CD4-positive, alpha-beta T cell treated with Interleukin-6 at 100 ng/mL for 8 hours (primary cell): ENCODE data around the gene PRCP.

ENCODE experiments used
- DNase-seq: peaks from one replicate; pipeline ENCODE4 v3.0.0-alpha.2; 2020; ENCODE audit warnings: mixed read lengths, low spot score

PRCP gene

GRCh38 chr11:82907371-82907770, 7.1 kb upstream of the PRCP start:
- DNase-seq = no peak

- no peak for DNase-seq
These were observed 6.7 kb upstream of the PRCP start for GRCh38 chr11:82906931-82907330.

GRCh38 chr11:82906236-82906635, 6.0 kb upstream of the PRCP start:
- DNase-seq = peak; percentile 12

GRCh38 chr11:82903843-82904586, 3.8 kb upstream of the PRCP start:
- no peak for DNase-seq

GRCh38 chr11:82902880-82903279, 2.6 kb upstream of the PRCP start:
- no peak for DNase-seq

- no peak for DNase-seq
These were observed 1.8 kb upstream of the PRCP start for GRCh38 chr11:82901922-82902485.

GRCh38 chr11:82901165-82901921, 1.1 kb upstream of the PRCP start, which contains the start of gene DDIAS:
Gene DDIAS, plus strand, starts transcription at chr11:82901736. Its CDS starts 13,003 bp downstream, at chr11:82914739.
- DNase-seq = peak; percentile 95

GRCh38 chr11:82899957-82900276, 313 bp downstream of the PRCP start:
- DNase-seq = no peak

GRCh38 chr11:82899186-82899820, 927 bp downstream of the PRCP start:
- peak; percentile 31 for DNase-seq

GRCh38 chr11:82898241-82898640, 2.0 kb downstream of the PRCP start:
- no peak for DNase-seq

- no peak for DNase-seq
These were observed 4.0 kb downstream of the PRCP start for GRCh38 chr11:82896183-82896582.

- DNase-seq = no peak
These were observed 4.7 kb downstream of the PRCP start for GRCh38 chr11:82895437-82896091.

GRCh38 chr11:82892611-82893169, 7.5 kb downstream of the PRCP start:
- DNase-seq = no peak

- DNase-seq = no peak
These were observed 9.3 kb downstream of the PRCP start for GRCh38 chr11:82890936-82891335.

GRCh38 chr11:82890002-82890341, 10.3 kb downstream of the PRCP start:
- no peak for DNase-seq

GRCh38 chr11:82889133-82890001, 10.9 kb downstream of the PRCP start:
- no peak for DNase-seq

- DNase-seq = no peak
These were observed 16.4 kb downstream of the PRCP start for GRCh38 chr11:82883853-82884252.

GRCh38 chr11:82874646-82875523, 25.3 kb downstream of the PRCP start:
- DNase-seq = no peak

- peak; percentile 4 for DNase-seq
These were observed 26.3 kb downstream of the PRCP start for GRCh38 chr11:82873919-82874333.
